WI38 (cell line): ENCODE data around the gene COL7A1.

Source experiments
- H3K4me3 ChIP-seq: 2 replicates; pipeline ENCODE4 v1.5.1; 2011; ENCODE audit warnings: low read depth, mild to moderate bottlenecking, control low read depth, low read length
- CTCF ChIP-seq: IDR thresholded peaks from 2 replicates; pipeline ENCODE4 v1.5.1; 2012; ENCODE audit warnings: low read depth, mild to moderate bottlenecking, control low read depth, low read length

Gene COL7A1

GRCh38 chr3:48562367-48563095 lies 32.6 kb downstream of the COL7A1 start:
- no peak for TF ChIP-seq CTCF
- no peak overlapping the region for H3K4me3 ChIP-seq

GRCh38 chr3:48561045-48561736 lies 33.9 kb downstream of the COL7A1 start:
- TF ChIP-seq CTCF = peak; percentile 25; the same call in 1 of the 2 replicates
- peak overlapping the region; percentile 7; the same call in 1 of the 2 replicates for H3K4me3 ChIP-seq

GRCh38 chr3:48560648-48561018 lies 34.5 kb downstream of the COL7A1 start:
- H3K4me3 ChIP-seq = peak overlapping the region; percentile 7; the same call in 1 of the 2 replicates
- TF ChIP-seq CTCF = no peak

- TF ChIP-seq CTCF = no peak; the same call in 1 of the 2 replicates
- no peak overlapping the region for H3K4me3 ChIP-seq
Measured at GRCh38 chr3:48558493-48559134, 36.5 kb downstream of the COL7A1 start.

- no peak for TF ChIP-seq CTCF
- peak within 1 kb of the TSS; percentile 67 for H3K4me3 ChIP-seq
Measured at GRCh38 chr3:48556796-48557626, 38.1 kb downstream of the COL7A1 start, which contains the start of gene PFKFB4. PFKFB4 (minus strand) TSS chr3:48556803; CDS start chr3:48556777, 26 bp downstream.

GRCh38 chr3:48555949-48556795 lies 39.0 kb downstream of the COL7A1 start:
- no peak for TF ChIP-seq CTCF
- peak overlapping the region; percentile 67 for H3K4me3 ChIP-seq
